Activated T-cell treated with anti-CD3 and anti-CD28 coated beads, Interleukin-2, amount 50 U/mL, for 1 hour (primary cell): Measurements from ENCODE around the gene ZFHX3.

Experiments used
- DNase-seq: peaks from one replicate; pipeline ENCODE4 v3.0.0-alpha.2; 2020

ZFHX3 gene

GRCh38 chr16:73068541-73069401 is 20.8 kb upstream of the ZFHX3 start:
- no peak for DNase-seq

- no peak for DNase-seq
Observed at GRCh38 chr16:73067671-73068540, 20.0 kb upstream of the ZFHX3 start.

- no peak for DNase-seq
Observed at GRCh38 chr16:73066927-73067670, 19.2 kb upstream of the ZFHX3 start.

GRCh38 chr16:73066331-73066926 is 18.5 kb upstream of the ZFHX3 start:
- DNase-seq: no peak

GRCh38 chr16:73065632-73066330 is 17.9 kb upstream of the ZFHX3 start:
- no peak for DNase-seq

- DNase-seq: no peak
Observed at GRCh38 chr16:73064994-73065545, 17.1 kb upstream of the ZFHX3 start.

- DNase-seq: no peak
Observed at GRCh38 chr16:73064212-73064993, 16.5 kb upstream of the ZFHX3 start.

- DNase-seq: no peak
Observed at GRCh38 chr16:73063854-73064211, 15.9 kb upstream of the ZFHX3 start.

GRCh38 chr16:73062743-73063733 is 15.1 kb upstream of the ZFHX3 start:
- no peak for DNase-seq

- no peak for DNase-seq
Observed at GRCh38 chr16:73062001-73062616, 14.2 kb upstream of the ZFHX3 start.

- no peak for DNase-seq
Observed at GRCh38 chr16:73060892-73061490, 13.1 kb upstream of the ZFHX3 start.

- DNase-seq: no peak
Observed at GRCh38 chr16:73059779-73060615, 12.1 kb upstream of the ZFHX3 start.

- no peak for DNase-seq
Observed at GRCh38 chr16:73058616-73059409, 10.9 kb upstream of the ZFHX3 start.

GRCh38 chr16:73058221-73058615 is 10.3 kb upstream of the ZFHX3 start:
- DNase-seq: no peak

GRCh38 chr16:73057291-73058210 is 9.6 kb upstream of the ZFHX3 start:
- no peak for DNase-seq

GRCh38 chr16:73056921-73057290 is 9.0 kb upstream of the ZFHX3 start:
- DNase-seq: no peak
